NCI-H146 (cell line): ENCODE measurements around the gene DYNC2H1.
"Not testable (repeated sequence)": the region's sequence is repeated elsewhere in the genome, so short reads cannot be mapped to it uniquely, and the experiment has no call there.

Source experiments
- DNase-seq: peaks from one replicate; lab custom pipeline; 2025; lab: John Stamatoyannopoulos, UW

DYNC2H1 gene

DNA sequence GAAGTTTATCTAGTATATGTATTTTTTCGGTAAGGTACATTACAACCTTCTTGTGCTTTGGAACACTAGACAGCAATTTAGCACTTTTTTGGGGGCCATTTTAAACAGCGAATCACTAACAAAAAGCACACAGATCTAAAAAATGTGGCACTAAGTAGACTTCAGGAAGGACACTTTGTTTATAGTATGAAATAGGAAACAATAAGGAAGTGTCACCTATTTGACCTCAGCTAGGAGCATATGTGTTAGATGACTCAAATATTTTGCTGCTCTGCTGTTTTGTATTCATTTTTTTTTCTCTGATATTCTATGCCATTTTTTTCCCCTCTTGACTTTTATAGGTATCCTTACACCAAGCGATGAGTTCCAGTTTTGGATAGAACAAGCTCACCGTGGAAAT is 5.6 kb downstream of the DYNC2H1 start:
- DNase-seq: no peak

GRCh38 chr11:103125462-103125861 is 16.2 kb downstream of the DYNC2H1 start:
- DNase-seq: no peak

DNA sequence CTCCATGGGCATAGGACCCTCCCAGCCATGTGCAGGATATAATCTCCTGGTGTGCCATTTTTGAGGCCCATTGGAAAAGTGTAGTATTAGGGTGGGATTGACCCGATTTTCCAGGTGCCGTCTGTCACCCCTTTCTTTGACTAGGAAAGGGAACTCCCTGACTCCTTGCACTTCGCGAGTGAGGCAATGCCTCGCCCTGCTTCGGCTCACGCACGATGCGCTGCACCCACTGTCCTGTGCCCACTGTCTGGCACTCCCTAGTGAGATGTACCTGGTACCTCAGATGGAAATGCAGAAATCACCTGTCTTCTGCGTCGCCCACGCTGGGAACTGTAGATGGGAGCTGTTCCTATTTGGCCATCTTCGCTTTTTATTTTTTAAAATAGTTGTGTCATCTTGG is 32.8 kb downstream of the DYNC2H1 start:
- DNase-seq: not testable (repeated sequence)

DNA sequence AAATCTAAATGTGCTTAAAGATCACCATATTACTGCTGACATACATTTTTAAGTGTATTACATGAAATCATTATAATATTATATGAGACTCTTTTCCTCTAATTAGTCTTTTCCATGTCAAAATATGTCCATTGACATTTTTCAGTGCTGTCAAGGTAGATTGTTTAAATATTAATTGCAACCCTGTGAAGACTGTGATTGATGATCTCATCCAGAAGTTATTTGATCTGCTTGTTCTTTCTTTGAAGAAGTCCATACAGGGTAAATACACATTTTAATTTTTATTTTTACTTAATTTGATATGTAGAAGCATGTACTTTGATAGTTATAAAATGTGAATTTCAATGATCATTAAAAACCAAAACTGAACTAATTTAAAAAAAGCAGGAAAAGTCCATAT is 38.4 kb downstream of the DYNC2H1 start:
- DNase-seq: no peak

DNA sequence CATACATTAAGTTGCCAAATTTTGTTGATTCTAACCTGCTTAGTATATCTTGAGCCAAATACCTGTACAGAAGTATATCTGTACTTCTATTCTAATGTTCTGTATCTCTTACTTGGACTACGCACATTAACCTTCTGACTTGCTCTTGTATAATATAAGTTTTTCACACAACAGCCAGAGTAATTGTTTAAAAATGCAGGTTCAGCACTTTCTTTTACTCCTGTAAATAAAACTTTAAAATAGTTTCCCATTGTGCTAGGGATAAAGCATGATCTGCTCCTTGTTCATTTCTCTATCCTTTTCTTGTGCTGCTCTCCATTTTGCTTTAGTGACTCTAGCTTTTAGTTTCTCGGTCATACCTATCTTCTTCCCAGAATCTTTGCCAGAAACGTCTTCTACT is 48.3 kb downstream of the DYNC2H1 start:
- no peak for DNase-seq

- DNase-seq: no peak
These were observed 55.0 kb downstream of the DYNC2H1 start for GRCh38 chr11:103164093-103164796.

- no peak for DNase-seq
These were observed 57.9 kb downstream of the DYNC2H1 start for GRCh38 chr11:103167166-103167565.

- DNase-seq: no peak
These were observed 61.6 kb downstream of the DYNC2H1 start for GRCh38 chr11:103170865-103171264.

- no peak for DNase-seq
These were observed 66.4 kb downstream of the DYNC2H1 start for GRCh38 chr11:103175461-103176129.

GRCh38 chr11:103183981-103184611 is 74.9 kb downstream of the DYNC2H1 start:
- no peak for DNase-seq

GRCh38 chr11:103202048-103202651 is 92.9 kb downstream of the DYNC2H1 start:
- DNase-seq: peak; percentile 27

GRCh38 chr11:103210543-103210942 is 101.3 kb downstream of the DYNC2H1 start:
- DNase-seq: no peak

- DNase-seq: no peak
These were observed 106.6 kb downstream of the DYNC2H1 start for GRCh38 chr11:103215812-103216211.

DNA sequence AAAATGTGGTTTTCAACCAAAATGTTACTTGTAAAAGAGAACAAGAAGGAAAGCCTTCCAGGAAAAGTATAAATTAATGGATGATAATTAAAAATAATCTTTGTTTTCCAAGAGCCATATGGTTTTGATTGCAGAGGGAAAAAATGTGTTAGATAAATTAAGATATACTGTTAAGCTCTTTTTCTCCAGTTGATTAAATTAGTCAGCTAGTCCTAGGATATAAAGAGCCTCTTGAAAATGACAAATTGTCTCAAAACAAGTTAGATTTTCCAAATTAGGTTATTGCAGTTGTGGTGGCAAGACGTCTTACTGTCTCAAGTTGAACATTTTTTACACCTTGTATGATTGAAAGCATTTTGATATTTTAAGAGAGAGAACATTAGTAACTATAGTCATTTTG is 110.9 kb downstream of the DYNC2H1 start:
- DNase-seq: no peak

- no peak for DNase-seq
These were observed 113.6 kb downstream of the DYNC2H1 start for GRCh38 chr11:103222806-103223205.

- DNase-seq: no peak
These were observed 119.6 kb downstream of the DYNC2H1 start for GRCh38 chr11:103228807-103229206.

- no peak for DNase-seq
These were observed 125.7 kb downstream of the DYNC2H1 start for GRCh38 chr11:103234974-103235373.

- no peak for DNase-seq
These were observed 132.3 kb downstream of the DYNC2H1 start for GRCh38 chr11:103241574-103241973.

DNA sequence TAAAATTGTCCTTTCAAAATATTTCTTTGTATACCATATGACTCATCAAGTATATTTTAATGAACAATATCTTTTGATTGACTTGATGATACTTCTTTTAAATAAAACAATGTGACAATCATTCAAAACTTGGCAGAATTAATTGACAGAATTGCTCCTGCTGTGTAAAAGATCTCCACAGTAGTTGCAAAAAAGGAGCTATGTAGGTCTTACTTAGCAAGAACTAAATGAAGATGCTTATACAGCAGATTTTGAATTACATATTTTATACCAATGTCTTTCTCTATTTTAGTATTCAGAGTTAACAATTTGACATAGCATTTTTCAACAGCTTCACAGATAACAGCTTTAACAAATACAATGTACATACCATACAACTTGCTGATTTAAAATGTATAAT is 144.9 kb downstream of the DYNC2H1 start:
- DNase-seq: no peak

DNA sequence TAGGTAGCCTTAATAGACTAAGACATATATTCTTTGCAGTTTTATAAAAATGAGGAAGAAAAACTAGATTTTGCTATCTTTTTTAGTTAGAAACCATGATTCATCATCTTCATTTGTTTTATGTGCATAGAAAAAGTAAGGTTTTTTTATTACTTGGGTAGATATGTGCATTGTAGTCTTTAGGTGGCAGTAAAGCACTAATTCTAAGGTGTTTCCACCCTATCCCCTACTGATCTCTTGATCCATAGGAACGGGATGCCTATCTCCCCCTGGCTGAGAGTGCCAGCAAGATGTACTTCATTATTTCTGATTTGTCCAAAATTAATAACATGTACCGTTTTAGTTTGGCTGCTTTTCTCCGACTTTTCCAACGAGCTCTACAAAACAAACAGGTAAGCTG is 148.1 kb downstream of the DYNC2H1 start:
- peak; percentile 19 for DNase-seq

DNA sequence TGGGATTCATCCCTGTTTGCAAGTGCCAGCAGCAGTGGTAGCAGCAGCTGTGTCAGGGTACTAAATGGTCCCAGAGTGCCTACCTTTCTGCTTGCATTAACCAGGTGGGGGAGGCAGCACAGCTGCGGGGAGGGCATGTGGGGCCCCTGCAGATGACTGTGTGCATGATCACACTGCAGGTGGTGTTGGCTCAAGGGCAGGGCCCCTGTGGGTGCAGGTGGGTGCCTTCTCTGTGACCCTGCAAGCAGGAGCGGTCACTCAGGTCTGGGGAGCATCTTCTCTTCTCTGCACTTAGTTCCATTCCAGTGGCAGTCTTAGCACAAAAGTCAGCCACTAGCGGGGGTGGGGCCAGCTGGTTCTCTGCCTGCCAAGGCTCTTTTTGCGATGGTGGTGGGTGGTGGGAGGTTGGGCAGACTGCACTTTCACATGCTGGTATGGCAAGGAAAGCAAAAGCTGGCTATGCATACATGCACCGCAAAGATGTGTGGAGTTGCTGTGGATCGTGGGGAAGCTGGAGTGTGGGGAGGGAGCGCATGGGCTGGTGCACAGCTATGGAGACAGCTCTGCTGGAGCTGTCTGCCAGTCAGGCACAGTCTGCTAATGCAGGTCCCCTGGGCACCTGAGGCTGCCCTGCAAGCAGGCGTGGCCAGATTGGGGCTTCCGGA is 157.1 kb downstream of the DYNC2H1 start:
- DNase-seq: no peak

GRCh38 chr11:103272876-103273275 is 163.7 kb downstream of the DYNC2H1 start:
- no peak for DNase-seq
